Caki2 (cell line): Measurements from ENCODE around the gene HOTAIR. TPM values are rescaled to one million over a fixed set of nuclear protein-coding genes. Genes with fewer than 3 reads are reported as not detected.

Experiments used
- DNase-seq: peaks from one replicate; pipeline ENCODE4 v3.0.0-alpha.2; 2015; ENCODE audit warnings: low read depth
- in situ Hi-C: cut with HindIII; loops from 2 replicates; pipeline ENCODE4 v1.10.0; 2016; ENCODE audit warnings: low sequenced_read_pairs, low pct_unique_long_range_greater_than_20kb, mixed read lengths
- total RNA-seq: library from RNA; depleted of rRNA; stranded (reverse); fragments of >200 nt; shearing (Covaris generic); gene quantifications from 2 replicates; pipeline ENCODE4 v1.2.3, GENCODE V29; 2014; ENCODE audit warnings: low replicate concordance; rRNA removed

HOTAIR gene
- total RNA-seq, 1 experiment from 2014 or later, result not detected

- no peak for DNase-seq
- in situ Hi-C loops, result no loop called here
Observed at GRCh38 chr12:53927220-53928029, 47.3 kb downstream of the HOTAIR start.

GRCh38 chr12:53924521-53925405, 50.0 kb downstream of the HOTAIR start:
- no peak for DNase-seq
- in situ Hi-C loops, result no loop called here

DNA sequence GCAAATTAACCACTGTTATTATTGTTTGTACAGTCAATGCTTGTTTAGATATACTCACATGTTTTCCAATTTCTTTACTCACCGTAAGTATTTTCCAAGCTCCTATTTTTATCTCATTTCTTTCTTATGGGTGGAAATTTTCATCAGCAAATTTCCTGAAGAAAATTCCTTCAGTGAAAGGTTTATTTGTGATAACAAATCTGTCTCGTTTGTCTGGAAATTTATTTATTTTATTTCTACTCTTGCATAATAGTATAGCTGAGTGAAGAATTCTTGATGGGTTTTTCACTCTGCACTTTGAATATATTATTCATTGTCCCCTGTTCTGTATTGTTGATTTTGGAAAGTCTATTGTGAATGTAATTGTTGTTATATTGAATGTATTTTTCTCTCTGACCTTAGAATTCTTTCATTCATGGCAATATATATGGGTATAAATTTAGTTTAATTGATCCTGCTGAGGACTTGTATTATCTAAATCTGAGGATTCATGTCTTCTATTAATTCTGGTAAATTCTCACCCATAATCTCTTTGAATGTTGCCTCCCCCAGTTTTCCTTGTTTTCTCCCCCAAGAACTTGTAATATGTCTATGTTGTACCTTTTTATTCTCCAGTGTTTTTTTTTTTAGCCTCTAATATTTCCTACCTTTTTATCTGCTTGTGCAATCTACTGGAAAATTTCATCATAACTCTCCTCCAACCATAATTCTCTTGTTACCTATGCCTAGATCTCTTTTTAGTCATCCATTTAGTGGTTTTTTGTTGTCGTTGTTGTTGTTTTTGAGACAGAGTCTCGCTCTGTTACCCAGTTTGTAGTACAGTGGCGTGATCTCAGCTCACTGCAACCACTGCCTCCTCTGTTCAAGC, 57.7 kb downstream of the HOTAIR start:
- no peak for DNase-seq
- in situ Hi-C loops, result no loop called here

Other genes with a start within 250 kb of the HOTAIR start
- gene CALCOCO1, start 247.5 kb downstream of the HOTAIR start, total RNA-seq, result 25.9 and 27.4 TPM in 2 replicates
- gene CISTR, start 223.0 kb downstream of the HOTAIR start, total RNA-seq, result not detected in 2 replicates
- gene HOXC13, start 36.1 kb downstream of the HOTAIR start, total RNA-seq, result 0.24 and 1.4 TPM in 2 replicates
- not detected in 2 replicates for gene HOXC12, start 20.1 kb downstream of the HOTAIR start, total RNA-seq
- gene HOXC11, start 1.8 kb downstream of the HOTAIR start, total RNA-seq, result not detected in 2 replicates
- 6.5 and 38.1 TPM in 2 replicates for gene HOXC10, start 10.2 kb upstream of the HOTAIR start, total RNA-seq
- 1.4 and 2.4 TPM in 2 replicates for gene HOXC9, start 25.2 kb upstream of the HOTAIR start, total RNA-seq
- gene HOXC8, start 34.0 kb upstream of the HOTAIR start, total RNA-seq, result not detected in 2 replicates
- gene HOXC6, start 53.5 kb upstream of the HOTAIR start, total RNA-seq, result 0.68 TPM in 1 of 2 replicates, not detected in the other
- gene HOXC5, start 58.1 kb upstream of the HOTAIR start, total RNA-seq, result not detected in 2 replicates
- 0.61 and 1.0 TPM in 2 replicates for gene HOXC4, start 78.9 kb upstream of the HOTAIR start, total RNA-seq
- gene SMUG1, start 214.0 kb upstream of the HOTAIR start, total RNA-seq, result 40.5 and 85.2 TPM in 2 replicates